GM21423 (cell line): ENCODE results near the gene C1QTNF7.
A peak's percentile ranks its signal among the peaks of the same experiment; 100 is the strongest.

Source experiments
- ATAC-seq: cut with Tn5 transposase; IDR thresholded peaks from one replicate; pipeline ENCODE4 v1.9.1; 2021; ENCODE audit warnings: mild to moderate bottlenecking, moderate library complexity; ENCODE audit not compliant: unreplicated experiment

The C1QTNF7 gene

GRCh38 chr4:15451866-15452765, 24.3 kb downstream of the C1QTNF7 start:
- no peak for ATAC-seq

- ATAC-seq = no peak
These were observed 27.5 kb downstream of the C1QTNF7 start for GRCh38 chr4:15455290-15455689.

GRCh38 chr4:15457406-15458201, 29.8 kb downstream of the C1QTNF7 start:
- ATAC-seq = peak; percentile 97

GRCh38 chr4:15458616-15459015, 30.8 kb downstream of the C1QTNF7 start:
- ATAC-seq = no peak

- ATAC-seq = no peak
These were observed 31.9 kb downstream of the C1QTNF7 start for GRCh38 chr4:15459706-15460105.

GRCh38 chr4:15466596-15466995, 38.8 kb downstream of the C1QTNF7 start:
- no peak for ATAC-seq

- no peak for ATAC-seq
These were observed 41.7 kb downstream of the C1QTNF7 start, which contains the start of gene CC2D2A for GRCh38 chr4:15469402-15470127. Gene CC2D2A, plus strand, starts transcription at chr4:15469882. Its CDS starts 6,051 bp downstream, at chr4:15475933.

GRCh38 chr4:15470128-15470475, 42.3 kb downstream of the C1QTNF7 start:
- no peak for ATAC-seq

GRCh38 chr4:15476396-15476795, 48.6 kb downstream of the C1QTNF7 start:
- no peak for ATAC-seq

- ATAC-seq = no peak
These were observed 50.9 kb downstream of the C1QTNF7 start for GRCh38 chr4:15478724-15479088.

- ATAC-seq = no peak
These were observed 51.5 kb downstream of the C1QTNF7 start for GRCh38 chr4:15479089-15479912.

GRCh38 chr4:15479913-15480185, 52.0 kb downstream of the C1QTNF7 start:
- ATAC-seq = no peak

- no peak for ATAC-seq
These were observed 54.3 kb downstream of the C1QTNF7 start for GRCh38 chr4:15481961-15482745.

GRCh38 chr4:15482842-15483241, 55.0 kb downstream of the C1QTNF7 start:
- ATAC-seq = no peak

- no peak for ATAC-seq
These were observed 60.3 kb downstream of the C1QTNF7 start for GRCh38 chr4:15488136-15488535.

GRCh38 chr4:15488658-15489470, 61.0 kb downstream of the C1QTNF7 start:
- no peak for ATAC-seq

- no peak for ATAC-seq
These were observed 61.7 kb downstream of the C1QTNF7 start for GRCh38 chr4:15489551-15489950.

- no peak for ATAC-seq
These were observed 65.6 kb downstream of the C1QTNF7 start for GRCh38 chr4:15493411-15493810.

- ATAC-seq = no peak
These were observed 67.8 kb downstream of the C1QTNF7 start for GRCh38 chr4:15495621-15496020.
